IMR-90 (cell line): ENCODE data around the gene AZIN2. TPM values are rescaled to one million over a fixed set of nuclear protein-coding genes. Genes with fewer than 3 reads are reported as not detected.

Experiments used
- ATAC-seq: fragments of 200-7000 bp; cut with Tn5 transposase; 2 replicates; pipeline ENCODE4 v1.9.1; 2020; ENCODE audit warnings: low read depth, mild to moderate bottlenecking, moderate library complexity
- BruUV-seq: library from RNA; stranded (reverse); fragments of 400-500 nt; replicated peaks from 2 replicates; lab custom pipeline; 2021; lab: Mats Ljungman, UMichigan
- CTCF ChIA-PET: fragments of 300-600 bp; formaldehyde crosslinking; extraction: SDS; loops from one replicate; lab custom pipeline; 2021; ENCODE audit warnings: antibody characterized with exemption; lab: Yijun Ruan, JAX
- POLR2A ChIA-PET: fragments of 300-600 bp; sonication (Branson Sonifier 250); formaldehyde crosslinking; loops from one replicate; lab custom pipeline; 2022; ENCODE audit warnings: antibody characterized with exemption; ENCODE audit not compliant: unreplicated experiment; lab: Charles Lee
- DNase-seq: peaks from one replicate; pipeline ENCODE4 v3.0.0; 2013
- H2AFZ ChIP-seq: replicated peaks from 2 replicates; pipeline ENCODE3; 2013; ENCODE audit warnings: low read length, mild to moderate bottlenecking; ENCODE audit not compliant: poor library complexity
- H2AK5ac ChIP-seq: 2 replicates; pipeline ENCODE4 v1.6.1; 2013; ENCODE audit warnings: low read depth, low read length, inconsistent platforms
- H2AK9ac ChIP-seq: replicated peaks from 2 replicates; pipeline ENCODE3; 2013; ENCODE audit warnings: mild to moderate bottlenecking, low read depth, low read length, moderate library complexity; ENCODE audit not compliant: poor library complexity
- H2BK120ac ChIP-seq: 2 replicates; pipeline ENCODE4 v1.6.1; 2013; ENCODE audit warnings: low read depth, low read length, inconsistent platforms
- H2BK15ac ChIP-seq: 3 replicates; pipeline ENCODE4 v1.6.1; 2013; ENCODE audit warnings: low read depth, low read length, inconsistent platforms
- H2BK20ac ChIP-seq: 2 replicates; pipeline ENCODE4 v1.6.1; 2013; ENCODE audit warnings: low read depth, mild to moderate bottlenecking, inconsistent platforms, low read length, moderate library complexity
- H2BK5ac ChIP-seq: 2 replicates; pipeline ENCODE4 v1.6.1; 2013; ENCODE audit warnings: mild to moderate bottlenecking, low read depth, low read length, inconsistent platforms; ENCODE audit not compliant: poor library complexity, severe bottlenecking
- H3K14ac ChIP-seq: replicated peaks from 2 replicates; pipeline ENCODE4 v1.6.1; 2013; ENCODE audit warnings: low read depth, low read length, inconsistent platforms
- H3K18ac ChIP-seq: 2 replicates; pipeline ENCODE4 v1.6.1; 2013; ENCODE audit warnings: low read depth, low read length, control low read depth
- H3K23ac ChIP-seq: 2 replicates; pipeline ENCODE4 v1.6.1; 2013; ENCODE audit warnings: low read depth, low read length, inconsistent platforms
- H3K27ac ChIP-seq: 2 replicates; pipeline ENCODE4 v1.5.1; 2013; ENCODE audit warnings: mild to moderate bottlenecking, control low read depth, low read length; ENCODE audit not compliant: insufficient read depth
- H3K27me3 ChIP-seq: 2 replicates; pipeline ENCODE4 v1.6.1; 2013; ENCODE audit warnings: low read length; ENCODE audit not compliant: control insufficient read depth, insufficient read depth
- H3K36me3 ChIP-seq: 2 replicates; pipeline ENCODE4 v1.6.1; 2013; ENCODE audit warnings: low read length, mixed read lengths; ENCODE audit not compliant: control insufficient read depth, insufficient read depth
- H3K4ac ChIP-seq: 2 replicates; pipeline ENCODE4 v1.6.1; 2013; ENCODE audit warnings: low read depth, low read length, inconsistent platforms
- H3K4me1 ChIP-seq: 2 replicates; pipeline ENCODE4 v1.6.1; 2013; ENCODE audit warnings: low read length, mixed read lengths; ENCODE audit not compliant: control insufficient read depth, insufficient read depth
- H3K4me2 ChIP-seq: 2 replicates; pipeline ENCODE4 v1.6.1; 2013; ENCODE audit warnings: low read depth, mild to moderate bottlenecking, control low read depth, low read length, moderate library complexity
- H3K4me3 ChIP-seq: 2 replicates; pipeline ENCODE4 v1.5.1; 2013; ENCODE audit warnings: low read depth, mild to moderate bottlenecking, control low read depth, low read length, moderate library complexity; ENCODE audit not compliant: insufficient read depth
- H3K56ac ChIP-seq: 2 replicates; pipeline ENCODE4 v1.6.1; 2013; ENCODE audit warnings: low read length, inconsistent platforms; ENCODE audit not compliant: insufficient read depth; ENCODE audit errors: extremely low read depth
- H3K79me1 ChIP-seq, 2 experiments: 2 replicates each; pipeline ENCODE4 v1.6.1; 2013; ENCODE audit warnings: low read length in 2 of 2, inconsistent platforms in 1 of 2, low read depth in 1 of 2
- H3K9ac ChIP-seq: 2 replicates; pipeline ENCODE4 v1.6.1; 2013; ENCODE audit warnings: low read depth, low read length, control low read depth
- H3K9me1 ChIP-seq: 2 replicates; pipeline ENCODE4 v1.6.1; 2013; ENCODE audit warnings: low read length, inconsistent platforms; ENCODE audit not compliant: insufficient read depth
- H3K9me3 ChIP-seq: 2 replicates; pipeline ENCODE4 v1.6.1; 2013; ENCODE audit warnings: low read length; ENCODE audit not compliant: control insufficient read depth, insufficient read depth
- H4K20me1 ChIP-seq: 2 replicates; pipeline ENCODE4 v1.6.1; 2013; ENCODE audit warnings: low read length, inconsistent platforms; ENCODE audit not compliant: insufficient read depth
- H4K5ac ChIP-seq: 2 replicates; pipeline ENCODE4 v1.6.1; 2013; ENCODE audit warnings: mild to moderate bottlenecking, low read depth, low read length, control low read depth
- H4K8ac ChIP-seq, 2 experiments: 2 replicates each; pipeline ENCODE4 v1.6.1; 2013; ENCODE audit warnings: low read depth in 2 of 2, low read length in 2 of 2, control low read depth in 1 of 2, inconsistent platforms in 1 of 2
- H4K91ac ChIP-seq: 2 replicates; pipeline ENCODE4 v1.6.1; 2013; ENCODE audit warnings: low read depth, low read length, inconsistent platforms; ENCODE audit not compliant: insufficient read depth
- CTCF ChIP-seq: conservative IDR thresholded peaks from 2 replicates; pipeline ENCODE4 v1.5.1; 2012; ENCODE audit warnings: mild to moderate bottlenecking, low read depth, low read length, improper control_type of control experiment
- MAFK ChIP-seq: IDR thresholded peaks from 2 replicates; pipeline ENCODE4 v1.6.1; 2012; ENCODE audit warnings: low read depth, low read length, improper control_type of control experiment
- MAZ ChIP-seq: IDR thresholded peaks from 2 replicates; pipeline ENCODE4 v1.6.1; 2012; ENCODE audit warnings: low read depth, mild to moderate bottlenecking, low read length, improper control_type of control experiment, moderate library complexity, borderline replicate concordance
- MXI1 ChIP-seq: IDR thresholded peaks from 2 replicates; pipeline ENCODE4 v1.6.1; 2012; ENCODE audit warnings: low read depth, mild to moderate bottlenecking, low read length, moderate library complexity, borderline replicate concordance
- RAD21 ChIP-seq: IDR thresholded peaks from 2 replicates; pipeline ENCODE4 v1.6.1; 2012; ENCODE audit warnings: low read length, improper control_type of control experiment
- RCOR1 ChIP-seq: IDR thresholded peaks from 2 replicates; pipeline ENCODE4 v1.6.1; 2012; ENCODE audit warnings: mild to moderate bottlenecking, low read length, improper control_type of control experiment; ENCODE audit not compliant: insufficient replicate concordance
- SMC3 ChIP-seq: fragments of 150-350 bp; IDR thresholded peaks from 2 replicates; pipeline ENCODE4 v1.6.1; 2016; ENCODE audit warnings: low read depth, mild to moderate bottlenecking, antibody characterized with exemption, low read length, moderate library complexity
- WGBS, 2 experiments: methylation state at CpG; one replicate each; pipeline versions ENCODE4 v1.1.5 to v1.1.7; 2013; ENCODE audit warnings: missing lambda C conversion rate in 2 of 2; ENCODE audit not compliant: insufficient read length in 1 of 2; ENCODE audit errors: extremely low coverage in 2 of 2; 5-methylcytosine and 5-hydroxymethylcytosine counted together
- dilution Hi-C: fragments of 300-500 bp; cut with HindIII; formaldehyde crosslinking; loops from one replicate; pipeline ENCODE4 v1.14.3; 2018; ENCODE audit warnings: low sequenced_read_pairs; ENCODE audit not compliant: unreplicated experiment
- in situ Hi-C: fragments of 300-500 bp; cut with MboI; formaldehyde crosslinking; loops from 3 replicates; pipeline ENCODE4 v1.14.3; 2019; ENCODE audit warnings: low sequenced_read_pairs, inconsistent platforms, mixed read lengths
- intact Hi-C: fragments of 100-400 bp; cut with micrococcal nuclease; formaldehyde crosslinking; loops from 2 replicates; pipeline ENCODE4 v1.10.0; 2022
- polyA plus RNA-seq, 3 experiments: library from polyadenylated mRNA; depleted of rRNA; stranded (reverse); fragments of >200 nt; gene quantifications; 2 replicates each; pipeline ENCODE4 v1.2.3, GENCODE V29; 2012; ENCODE audit warnings: low replicate concordance in 1 of 3
- total RNA-seq: library from RNA; depleted of rRNA; stranded (reverse); fragments of >200 nt; gene quantifications from 2 replicates; pipeline ENCODE4 v1.2.3, GENCODE V29; 2012

The AZIN2 gene
- total and polyA plus RNA-seq, 2 of the 4 experiments (the other 2 are of a cell fraction), result 4.7 to 8.9 TPM

- Histone ChIP-seq H3K27me3 (no peaks in the 10 kb centered on the region), H3K18ac (no peak overlapping the region), H2AK9ac (peak overlapping the region; percentile 39), H3K79me1 (no peaks in the 10 kb centered on the region), H3K14ac (no peak overlapping the region), H4K5ac (no peak overlapping the region), H3K9me3 (no peaks in the 10 kb centered on the region), H4K20me1 (no peaks in the 10 kb centered on the region), H3K4me2 (no peak overlapping the region), H4K91ac (no peak overlapping the region), H3K9me1 (peaks cover 3% of the 10 kb centered on the region; the same call in 1 of the 2 replicates), H4K8ac (no peak overlapping the region; a peak in 1 of 4 replicates), H3K4ac (no peak overlapping the region), H2BK5ac (no peak overlapping the region), H3K36me3 (no peaks in the 10 kb centered on the region), H3K56ac (no peak overlapping the region), H2BK120ac (no peak overlapping the region), H3K23ac (no peak overlapping the region), H2BK20ac (no peak overlapping the region), H2AK5ac (no peak overlapping the region), H3K4me1 (peaks cover 3% of the 10 kb centered on the region; the same call in 1 of the 2 replicates), H3K4me3 (no peak overlapping the region), H2AFZ (peak overlapping the region; percentile 52), H2BK15ac (no peak overlapping the region), H3K27ac (no peak overlapping the region), H3K9ac (no peak overlapping the region)
- in situ Hi-C loops (loop anchor here (10.0 kb wide), 1 partner anchor 121 kb away; no protein-coding TSS in a partner anchor), intact Hi-C loops (loop anchor here (1.0 to 5.0 kb wide), 2 partner anchors 53 to 122 kb away; no protein-coding TSS in a partner anchor), dilution Hi-C loops (no loop called here)
- TF ChIP-seq MAZ (peak; percentile 48; the same call in 1 of the 2 replicates), CTCF (peak; percentile 80), RAD21 (peak; percentile 76), MXI1 (no peak), MAFK (no peak), SMC3 (peak; percentile 87), RCOR1 (peak; percentile 14)
- ATAC-seq (peak; percentile 98), DNase-seq (peak; percentile 87)
- BruUV-seq, result no TSS peak
- POLR2A ChIA-PET, result no interaction called here
- CTCF ChIA-PET, result interaction anchor here (0.8 to 2.3 kb wide), 6 partner anchors 12 to 122 kb away, joined by 3 to 7 read pairs (median 4); partner anchors contain the start of gene RNF19B
- WGBS, 2 experiments, result 80% methylated on average over 1 of the region's 12 CpGs; no CpG with 5 or more reads in 1 of the 2 experiments
Measured at GRCh38 chr1:33055210-33056008, 25.5 kb upstream of the AZIN2 start.
